DOHH2 (cell line): ENCODE results near the gene PLCB2.

ENCODE experiments used
- H3F3A ChIP-seq: fragments of 200-600 bp; sonication (generic), shearing (Covaris generic); 2 replicates; pipeline ENCODE4 v1.6.0; 2016; ENCODE audit warnings: antibody characterized with exemption, mild to moderate bottlenecking; ENCODE audit not compliant: control insufficient read depth, insufficient read depth
- H3K27ac ChIP-seq: fragments of 200-600 bp; sonication (generic); 2 replicates; pipeline ENCODE4 v1.5.1; 2014; ENCODE audit warnings: low read depth, mild to moderate bottlenecking, low read length, moderate library complexity
- H3K27me3 ChIP-seq: fragments of 200-600 bp; sonication (generic); 2 replicates; pipeline ENCODE4 v1.6.1; 2014; ENCODE audit warnings: mild to moderate bottlenecking, low read length, mixed read lengths; ENCODE audit not compliant: control insufficient read depth
- H3K36me3 ChIP-seq: fragments of 200-600 bp; sonication (generic); 2 replicates; pipeline ENCODE4 v1.6.1; 2014; ENCODE audit warnings: mild to moderate bottlenecking, low read length, moderate library complexity, mixed read lengths; ENCODE audit not compliant: control insufficient read depth
- H3K4me1 ChIP-seq: fragments of 200-600 bp; sonication (generic); 2 replicates; pipeline ENCODE4 v1.6.1; 2014; ENCODE audit warnings: mild to moderate bottlenecking, low read length, mixed read lengths; ENCODE audit not compliant: control insufficient read depth
- H3K4me2 ChIP-seq: fragments of 200-600 bp; sonication (generic); 2 replicates; pipeline ENCODE4 v1.6.0; 2014; ENCODE audit warnings: mild to moderate bottlenecking, low read length, moderate library complexity
- H3K4me3 ChIP-seq: fragments of 200-600 bp; sonication (generic); 2 replicates; pipeline ENCODE4 v1.5.1; 2014; ENCODE audit warnings: mild to moderate bottlenecking, low read length, mixed read lengths
- H3K79me2 ChIP-seq: fragments of 200-600 bp; sonication (generic); 2 replicates; pipeline ENCODE4 v1.6.1; 2014; ENCODE audit warnings: mild to moderate bottlenecking, low read length, mixed read lengths; ENCODE audit not compliant: control insufficient read depth
- H3K9me2 ChIP-seq: fragments of 200-600 bp; sonication (generic); replicated peaks from 2 replicates; pipeline ENCODE4 v1.6.1; 2014; ENCODE audit warnings: mild to moderate bottlenecking, low read length, mixed read lengths; ENCODE audit not compliant: control insufficient read depth
- H3K9me3 ChIP-seq: fragments of 200-600 bp; sonication (generic); 2 replicates; pipeline ENCODE4 v1.6.1; 2014; ENCODE audit warnings: antibody characterized with exemption, low read length, mixed read lengths; ENCODE audit not compliant: control insufficient read depth, insufficient read depth
- H4K20me1 ChIP-seq: fragments of 200-600 bp; sonication (generic); 2 replicates; pipeline ENCODE4 v1.6.0; 2014; ENCODE audit warnings: low read depth, mild to moderate bottlenecking, antibody characterized with exemption, low read length, moderate library complexity; ENCODE audit not compliant: control insufficient read depth, insufficient read depth
- CTCF ChIP-seq: fragments of 200-600 bp; sonication (generic); IDR thresholded peaks from one replicate; pipeline ENCODE4 v1.5.1; 2014; ENCODE audit warnings: antibody characterized with exemption, mild to moderate bottlenecking, low read depth, low read length; ENCODE audit not compliant: poor library complexity, severe bottlenecking
- EZH2phosphoT487 ChIP-seq: fragments of 200-600 bp; sonication (generic); IDR thresholded peaks from 2 replicates; pipeline ENCODE4 v1.6.1; 2017; ENCODE audit warnings: borderline replicate concordance, mild to moderate bottlenecking, antibody characterized with exemption, low read length, moderate library complexity, mixed read lengths

Gene PLCB2

GRCh38 chr15:40249477-40250303 lies 58.0 kb downstream of the PLCB2 start:
- H4K20me1 ChIP-seq = no peaks in the 10 kb centered on the region
- no peaks in the 10 kb centered on the region for H3K79me2 ChIP-seq
- no peaks in the 10 kb centered on the region for H3K4me1 ChIP-seq
- no peaks in the 10 kb centered on the region for H3K36me3 ChIP-seq
- peaks cover 40% of the 10 kb centered on the region for H3K27me3 ChIP-seq
- TF ChIP-seq CTCF = no peak
- no peak for TF ChIP-seq EZH2phosphoT487
- H3K4me2 ChIP-seq = no peak overlapping the region
- no peaks in the 10 kb centered on the region for H3F3A ChIP-seq
- no peak overlapping the region for H3K27ac ChIP-seq
- no peaks in the 10 kb centered on the region for H3K9me2 ChIP-seq
- no peaks in the 10 kb centered on the region for H3K9me3 ChIP-seq
- H3K4me3 ChIP-seq = no peak overlapping the region

GRCh38 chr15:40248006-40248783 lies 59.5 kb downstream of the PLCB2 start:
- Histone ChIP-seq H3K79me2 (no peaks in the 10 kb centered on the region), H3K9me3 (no peaks in the 10 kb centered on the region), H3F3A (no peaks in the 10 kb centered on the region), H4K20me1 (no peaks in the 10 kb centered on the region), H3K9me2 (no peaks in the 10 kb centered on the region), H3K27ac (no peak overlapping the region), H3K4me3 (no peak overlapping the region), H3K27me3 (peaks cover 25% of the 10 kb centered on the region), H3K4me1 (no peaks in the 10 kb centered on the region), H3K36me3 (no peaks in the 10 kb centered on the region), H3K4me2 (no peak overlapping the region)
- TF ChIP-seq EZH2phosphoT487 (no peak), CTCF (no peak)

- Histone ChIP-seq H3K27me3 (peaks cover 18% of the 10 kb centered on the region), H3K4me2 (no peak overlapping the region), H3K79me2 (no peaks in the 10 kb centered on the region)
Measured at GRCh38 chr15:40247406-40247971, 60.2 kb downstream of the PLCB2 start.

More at GRCh38 chr15:40247406-40247971, 60.2 kb downstream of the PLCB2 start:
- Histone ChIP-seq H3K27ac (no peak overlapping the region), H3K9me2 (no peaks in the 10 kb centered on the region), H3K4me3 (no peak overlapping the region), H4K20me1 (no peaks in the 10 kb centered on the region), H3K9me3 (no peaks in the 10 kb centered on the region), H3K4me1 (no peaks in the 10 kb centered on the region), H3F3A (no peaks in the 10 kb centered on the region), H3K36me3 (no peaks in the 10 kb centered on the region)
- TF ChIP-seq CTCF (no peak), EZH2phosphoT487 (no peak)
